Measurements from ENCODE around the gene RBPJL. TPM values are rescaled to one million over a fixed set of nuclear protein-coding genes. Genes with fewer than 3 reads are reported as not detected.

The RBPJL gene
- total and polyA plus RNA-seq, 2 of the 13 experiments (the other 11 are each of a cell fraction or from before 2014, with no cell fraction given): not detected

- TF ChIP-seq KIAA2018 (CRISPR knock-in tag; IDR thresholded peaks at IDR 0.05; ENCODE audit: borderline replicate concordance) (no peak), ZNF558 (CRISPR knock-in tag; IDR thresholded peaks at IDR 0.05; ENCODE audit: borderline replicate concordance) (no peak), HNRNPK (IDR thresholded peaks at IDR 0.05; ENCODE audit: low read depth, low read length, poor library complexity, severe bottlenecking) (peak; percentile 84), CENPX (CRISPR knock-in tag; IDR thresholded peaks at IDR 0.05) (no peak), SP1 (IDR thresholded peaks at IDR 0.05) (no peak), SP1 (CRISPR knock-in tag; IDR thresholded peaks at IDR 0.05) (no peak)
- TF ChIP-seq, protein P1, sequence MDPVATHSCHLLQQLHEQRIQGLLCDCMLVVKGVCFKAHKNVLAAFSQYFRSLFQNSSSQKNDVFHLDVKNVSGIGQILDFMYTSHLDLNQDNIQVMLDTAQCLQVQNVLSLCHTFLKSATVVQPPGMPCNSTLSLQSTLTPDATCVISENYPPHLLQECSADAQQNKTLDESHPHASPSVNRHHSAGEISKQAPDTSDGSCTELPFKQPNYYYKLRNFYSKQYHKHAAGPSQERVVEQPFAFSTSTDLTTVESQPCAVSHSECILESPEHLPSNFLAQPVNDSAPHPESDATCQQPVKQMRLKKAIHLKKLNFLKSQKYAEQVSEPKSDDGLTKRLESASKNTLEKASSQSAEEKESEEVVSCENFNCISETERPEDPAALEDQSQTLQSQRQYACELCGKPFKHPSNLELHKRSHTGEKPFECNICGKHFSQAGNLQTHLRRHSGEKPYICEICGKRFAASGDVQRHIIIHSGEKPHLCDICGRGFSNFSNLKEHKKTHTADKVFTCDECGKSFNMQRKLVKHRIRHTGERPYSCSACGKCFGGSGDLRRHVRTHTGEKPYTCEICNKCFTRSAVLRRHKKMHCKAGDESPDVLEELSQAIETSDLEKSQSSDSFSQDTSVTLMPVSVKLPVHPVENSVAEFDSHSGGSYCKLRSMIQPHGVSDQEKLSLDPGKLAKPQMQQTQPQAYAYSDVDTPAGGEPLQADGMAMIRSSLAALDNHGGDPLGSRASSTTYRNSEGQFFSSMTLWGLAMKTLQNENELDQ (CRISPR knock-in tag; IDR thresholded peaks at IDR 0.05; ENCODE audit: borderline replicate concordance): no peak
Measured at GRCh38 chr20:45313065-45313695, 6.5 kb downstream of the RBPJL start (continued).

Data from HepG2 (cell line).